PC-9 (cell line): ENCODE results near the gene GPC2. TPM values are rescaled to one million over a fixed set of nuclear protein-coding genes. Genes with fewer than 3 reads are reported as not detected.

ENCODE experiments used
- BruUV-seq: library from RNA; stranded (reverse); fragments of 400-500 nt; replicated peaks from 2 replicates; lab custom pipeline; 2021; lab: Mats Ljungman, UMichigan
- CTCF ChIA-PET: fragments of 300-600 bp; sonication (Branson Sonifier 250); formaldehyde crosslinking; loops from one replicate; lab custom pipeline; 2022; ENCODE audit warnings: antibody characterized with exemption; lab: Charles Lee
- POLR2A ChIA-PET: fragments of 300-600 bp; sonication (Branson Sonifier 250); formaldehyde crosslinking; loops from one replicate; lab custom pipeline; 2022; ENCODE audit warnings: antibody characterized with exemption; ENCODE audit not compliant: unreplicated experiment; lab: Charles Lee
- DNase-seq, 2 experiments: peaks; one replicate each; pipeline versions ENCODE4 v3.0.0 to v3.0.0-alpha.2; 2015 to 2022; ENCODE audit warnings: mixed read lengths in 1 of 2
- H2AFZ ChIP-seq: fragments of 200-600 bp; sonication (generic); 2 replicates; pipeline ENCODE4 v1.8.1; 2017; ENCODE audit warnings: antibody characterized with exemption
- H3F3A ChIP-seq: fragments of 200-600 bp; sonication (generic); 2 replicates; pipeline ENCODE4 v1.8.1; 2017; ENCODE audit warnings: antibody characterized with exemption, mild to moderate bottlenecking, low read depth; ENCODE audit not compliant: insufficient read depth
- H3K27ac ChIP-seq: fragments of 200-600 bp; sonication (generic); 2 replicates; pipeline ENCODE4 v1.6.1; 2016; ENCODE audit warnings: mixed run types
- H3K27me3 ChIP-seq: fragments of 200-600 bp; sonication (generic); 2 replicates; pipeline ENCODE4 v1.6.1; 2016; ENCODE audit warnings: low read depth, mixed run types; ENCODE audit not compliant: insufficient read depth
- H3K36me3 ChIP-seq: fragments of 200-600 bp; sonication (generic); 2 replicates; pipeline ENCODE4 v1.6.1; 2016; ENCODE audit warnings: low read depth, mixed run types
- H3K4me1 ChIP-seq: fragments of 200-600 bp; sonication (generic); replicated peaks from 2 replicates; pipeline ENCODE4 v1.6.1; 2016; ENCODE audit warnings: mixed run types; ENCODE audit not compliant: insufficient read depth
- H3K4me2 ChIP-seq: fragments of 200-600 bp; sonication (generic); 2 replicates; pipeline ENCODE4 v1.6.1; 2017; ENCODE audit warnings: mixed run types
- H3K4me3 ChIP-seq: fragments of 200-600 bp; sonication (generic); 2 replicates; pipeline ENCODE4 v1.6.1; 2016; ENCODE audit warnings: mixed run types
- H3K79me2 ChIP-seq: fragments of 200-600 bp; sonication (generic); 2 replicates; pipeline ENCODE4 v1.6.1; 2017; ENCODE audit warnings: low read depth, mixed run types
- H3K9me2 ChIP-seq: fragments of 200-600 bp; sonication (generic); 2 replicates; pipeline ENCODE4 v1.8.1; 2017; ENCODE audit warnings: mild to moderate bottlenecking; ENCODE audit not compliant: insufficient read depth
- H3K9me3 ChIP-seq: fragments of 200-600 bp; sonication (generic); 2 replicates; pipeline ENCODE4 v1.8.1; 2016; ENCODE audit warnings: low read depth; ENCODE audit not compliant: insufficient read depth
- H4K20me1 ChIP-seq: fragments of 200-600 bp; sonication (generic); 2 replicates; pipeline ENCODE4 v1.8.1; 2017; ENCODE audit not compliant: insufficient read depth
- EZH2 ChIP-seq: fragments of 200-600 bp; sonication (generic); IDR thresholded peaks from 2 replicates; pipeline ENCODE4 v1.8.0; 2017; ENCODE audit warnings: antibody characterized with exemption, low read depth
- intact Hi-C: fragments of 100-400 bp; cut with micrococcal nuclease; formaldehyde crosslinking; loops from one replicate; pipeline ENCODE4 v1.10.0; 2022; ENCODE audit not compliant: unreplicated experiment
- total RNA-seq: library from RNA; stranded (reverse); gene quantifications from 2 replicates; pipeline ENCODE4 v1.2.3, GENCODE V29; 2021
- TF ChIP-seq, protein P1 (sequence below): fragments of 200-600 bp; sonication (generic); conservative IDR thresholded peaks from 2 replicates; pipeline ENCODE4 v1.6.1; 2017; ENCODE audit warnings: mixed run types, antibody characterized with exemption, mild to moderate bottlenecking, moderate library complexity

Gene GPC2
- total RNA-seq, 1 experiment from 2014 or later = 4.5 TPM

DNA sequence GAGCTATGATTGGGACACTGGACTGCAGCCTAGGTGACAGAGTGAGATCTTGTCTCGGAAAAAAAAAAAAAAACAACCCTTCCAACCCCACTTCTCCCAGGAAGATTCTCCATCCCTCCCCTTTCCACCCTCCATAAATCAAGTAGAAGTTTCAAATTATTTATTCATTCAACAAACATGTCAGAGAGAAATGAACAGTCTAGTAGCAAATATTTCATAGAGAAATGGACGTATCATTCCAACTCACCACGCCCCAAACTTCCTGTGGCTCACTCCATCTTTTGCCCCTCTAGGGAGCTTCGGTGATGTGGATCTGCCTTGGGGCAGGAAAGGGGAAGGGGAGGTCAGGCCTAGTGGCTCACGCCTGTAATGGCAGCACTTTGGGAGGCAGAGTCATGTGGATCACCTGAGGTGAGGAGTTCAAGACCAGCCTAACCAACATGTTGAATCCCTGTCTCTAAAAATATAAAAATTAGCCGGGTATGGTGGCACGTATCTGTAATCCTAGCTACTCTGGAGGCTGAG is 18.0 kb downstream of the GPC2 start:
- H3K9me3 ChIP-seq = no peaks in the 10 kb centered on the region
- H2AFZ ChIP-seq = peak overlapping the region; percentile 80
- ChIA-PET POLR2A (interaction anchor here (0.7 kb wide), 1 partner anchor 70 kb away, joined by 4 read pairs; no protein-coding TSS in a partner anchor), CTCF (no interaction called here)
- peaks cover 60% of the 10 kb centered on the region for H3F3A ChIP-seq
- peaks cover 22% of the 10 kb centered on the region for H3K79me2 ChIP-seq
- intact Hi-C loops = no loop called here
- H3K4me2 ChIP-seq = peak overlapping the region; percentile 82
- BruUV-seq = TSS peak; percentile 52
- DNase-seq = no peak
- peak overlapping the region; percentile 86 for H3K4me3 ChIP-seq
- TF ChIP-seq, protein P1, sequence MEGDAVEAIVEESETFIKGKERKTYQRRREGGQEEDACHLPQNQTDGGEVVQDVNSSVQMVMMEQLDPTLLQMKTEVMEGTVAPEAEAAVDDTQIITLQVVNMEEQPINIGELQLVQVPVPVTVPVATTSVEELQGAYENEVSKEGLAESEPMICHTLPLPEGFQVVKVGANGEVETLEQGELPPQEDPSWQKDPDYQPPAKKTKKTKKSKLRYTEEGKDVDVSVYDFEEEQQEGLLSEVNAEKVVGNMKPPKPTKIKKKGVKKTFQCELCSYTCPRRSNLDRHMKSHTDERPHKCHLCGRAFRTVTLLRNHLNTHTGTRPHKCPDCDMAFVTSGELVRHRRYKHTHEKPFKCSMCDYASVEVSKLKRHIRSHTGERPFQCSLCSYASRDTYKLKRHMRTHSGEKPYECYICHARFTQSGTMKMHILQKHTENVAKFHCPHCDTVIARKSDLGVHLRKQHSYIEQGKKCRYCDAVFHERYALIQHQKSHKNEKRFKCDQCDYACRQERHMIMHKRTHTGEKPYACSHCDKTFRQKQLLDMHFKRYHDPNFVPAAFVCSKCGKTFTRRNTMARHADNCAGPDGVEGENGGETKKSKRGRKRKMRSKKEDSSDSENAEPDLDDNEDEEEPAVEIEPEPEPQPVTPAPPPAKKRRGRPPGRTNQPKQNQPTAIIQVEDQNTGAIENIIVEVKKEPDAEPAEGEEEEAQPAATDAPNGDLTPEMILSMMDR = no peak
- no peak for TF ChIP-seq EZH2
- H3K9me2 ChIP-seq = no peaks in the 10 kb centered on the region
- peak overlapping the region; percentile 55; the same call in 1 of the 2 replicates for H3K27ac ChIP-seq
- peaks cover 42% of the 10 kb centered on the region for H3K4me1 ChIP-seq
- H4K20me1 ChIP-seq = peaks cover 18% of the 10 kb centered on the region
- H3K36me3 ChIP-seq = peaks cover 4% of the 10 kb centered on the region; the same call in 1 of the 2 replicates
- H3K27me3 ChIP-seq = no peaks in the 10 kb centered on the region

DNA sequence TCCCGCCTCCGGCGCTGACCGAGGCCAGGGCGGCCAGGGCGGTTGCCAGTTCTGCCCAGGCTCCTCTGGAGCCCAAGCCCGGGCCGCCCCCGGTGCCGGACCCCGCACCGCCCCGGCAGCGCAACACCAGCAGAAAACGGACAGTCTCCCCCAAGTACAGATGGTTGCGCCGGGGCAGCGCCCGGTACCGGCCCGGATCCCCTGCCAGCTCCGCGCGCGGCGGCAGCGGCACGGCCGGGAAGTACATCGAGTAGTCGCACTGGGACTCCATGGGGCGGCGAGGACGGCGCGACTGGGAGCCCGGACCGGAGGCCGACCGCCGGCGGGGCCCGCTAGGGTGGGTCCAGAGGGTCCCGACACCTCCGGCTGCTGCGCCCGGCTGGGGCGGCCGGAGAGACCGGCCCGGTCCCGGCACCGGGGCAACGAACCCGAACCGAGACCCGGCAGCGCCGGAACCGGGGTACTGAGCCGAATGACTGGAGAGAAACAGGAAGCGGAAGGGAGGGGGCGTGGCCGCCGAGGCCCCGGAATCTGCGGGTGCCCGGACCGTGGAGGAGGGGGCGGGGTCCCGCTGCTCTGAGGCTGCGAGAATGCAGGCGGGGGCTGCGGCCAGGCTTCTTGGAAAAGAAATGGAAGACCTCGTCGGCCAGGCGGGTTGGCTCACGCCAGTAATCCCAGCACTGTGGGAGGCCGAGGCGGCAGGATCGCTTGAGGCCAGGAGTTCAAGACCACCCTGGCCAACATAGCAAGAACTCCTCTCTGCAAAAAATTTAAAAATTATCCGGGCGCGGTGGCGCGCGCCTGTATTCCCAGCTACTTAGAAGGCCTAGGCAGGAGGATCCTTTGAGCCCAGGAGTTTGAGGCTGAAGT is 18.7 kb downstream of the GPC2 start, which contains the start of gene TRAPPC14:
TRAPPC14 (minus strand) TSS at position 495 of the 870 bp plus-strand sequence; CDS start at position 271, 224 bp downstream.
- H4K20me1 ChIP-seq = peaks cover 24% of the 10 kb centered on the region
- H3K9me2 ChIP-seq = no peaks in the 10 kb centered on the region
- H3K4me3 ChIP-seq = peak within 1 kb of the TSS; percentile 86
- peaks cover 44% of the 10 kb centered on the region for H3K4me1 ChIP-seq
- peak within 1 kb of the TSS; percentile 80 for H2AFZ ChIP-seq
- ChIA-PET POLR2A (interaction anchor here (1.1 kb wide), 1 partner anchor 32 kb away, joined by 3 read pairs; the partner anchor contains the start of gene MBLAC1), CTCF (no interaction called here)
- no peaks in the 10 kb centered on the region for H3K27me3 ChIP-seq
- peaks cover 4% of the 10 kb centered on the region; the same call in 1 of the 2 replicates for H3K36me3 ChIP-seq
- peaks cover 22% of the 10 kb centered on the region for H3K79me2 ChIP-seq
- intact Hi-C loops = no loop called here
- H3K27ac ChIP-seq = peak within 1 kb of the TSS; percentile 55
- no peaks in the 10 kb centered on the region for H3K9me3 ChIP-seq
- peak within 1 kb of the TSS; percentile 82 for H3K4me2 ChIP-seq
- BruUV-seq = no TSS peak
- DNase-seq = peak; percentile 61 to 93
- H3F3A ChIP-seq = peaks cover 65% of the 10 kb centered on the region
- TF ChIP-seq, protein P1 = no peak
- TF ChIP-seq EZH2 = no peak
